ENCODE measurements around the gene ARMC6.
"Not testable (repeated sequence)": the region's sequence is repeated elsewhere in the genome, so short reads cannot be mapped to it uniquely, and the experiment has no call there.

The ARMC6 gene

GRCh38 chr19:19103167-19103566 is 69.8 kb downstream of the ARMC6 start:
- Histone ChIP-seq H3K27me3 (replicated peaks; ENCODE audit: control insufficient read depth, insufficient read depth, low read length) (no peaks in the 10 kb centered on the region), H3K4me3 (replicated peaks; ENCODE audit: low read depth, low read length) (no peak overlapping the region), H3K36me3 (ENCODE audit: control insufficient read depth, insufficient read depth, low read length) (peaks cover 8% of the 10 kb centered on the region)
- TF ChIP-seq, protein P1, sequence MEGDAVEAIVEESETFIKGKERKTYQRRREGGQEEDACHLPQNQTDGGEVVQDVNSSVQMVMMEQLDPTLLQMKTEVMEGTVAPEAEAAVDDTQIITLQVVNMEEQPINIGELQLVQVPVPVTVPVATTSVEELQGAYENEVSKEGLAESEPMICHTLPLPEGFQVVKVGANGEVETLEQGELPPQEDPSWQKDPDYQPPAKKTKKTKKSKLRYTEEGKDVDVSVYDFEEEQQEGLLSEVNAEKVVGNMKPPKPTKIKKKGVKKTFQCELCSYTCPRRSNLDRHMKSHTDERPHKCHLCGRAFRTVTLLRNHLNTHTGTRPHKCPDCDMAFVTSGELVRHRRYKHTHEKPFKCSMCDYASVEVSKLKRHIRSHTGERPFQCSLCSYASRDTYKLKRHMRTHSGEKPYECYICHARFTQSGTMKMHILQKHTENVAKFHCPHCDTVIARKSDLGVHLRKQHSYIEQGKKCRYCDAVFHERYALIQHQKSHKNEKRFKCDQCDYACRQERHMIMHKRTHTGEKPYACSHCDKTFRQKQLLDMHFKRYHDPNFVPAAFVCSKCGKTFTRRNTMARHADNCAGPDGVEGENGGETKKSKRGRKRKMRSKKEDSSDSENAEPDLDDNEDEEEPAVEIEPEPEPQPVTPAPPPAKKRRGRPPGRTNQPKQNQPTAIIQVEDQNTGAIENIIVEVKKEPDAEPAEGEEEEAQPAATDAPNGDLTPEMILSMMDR (IDR thresholded peaks at IDR 0.05; ENCODE audit: insufficient read depth, low read length, poor library complexity, severe bottlenecking) = no peak
- DNase-seq (ENCODE audit: extremely low read depth, insufficient read length) = no peak

DNA sequence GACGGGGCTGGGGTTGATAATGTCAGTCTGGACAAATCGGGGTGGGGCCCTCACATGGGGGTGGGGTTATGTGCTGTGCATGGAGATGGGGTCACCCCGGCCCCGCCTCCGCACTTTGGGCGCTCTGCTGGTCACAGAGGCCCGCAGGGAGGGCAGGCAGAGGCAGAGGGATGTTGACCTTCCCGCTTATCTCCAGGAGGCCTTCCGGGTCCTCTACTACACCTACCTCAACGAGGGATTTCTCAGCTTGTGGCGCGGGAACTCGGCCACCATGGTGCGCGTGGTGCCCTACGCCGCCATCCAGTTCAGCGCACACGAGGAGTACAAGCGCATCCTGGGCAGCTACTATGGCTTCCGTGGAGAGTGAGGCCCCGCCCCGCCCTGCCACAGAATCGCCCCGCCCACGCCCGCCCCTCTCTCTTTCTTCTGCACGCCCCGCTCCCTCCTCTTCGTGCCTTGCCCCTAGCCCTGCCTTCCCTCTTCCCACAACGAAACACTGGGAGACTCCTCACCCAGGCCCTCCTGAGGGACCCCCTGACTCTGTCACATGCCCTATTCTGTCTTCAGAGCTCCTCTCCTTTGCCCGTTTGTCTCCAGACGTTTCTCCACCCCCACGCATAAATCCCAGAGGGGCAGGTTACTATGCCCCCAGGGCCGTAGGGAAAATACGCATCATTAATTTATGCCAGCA is 72.1 kb downstream of the ARMC6 start:
- TF ChIP-seq, protein P1 (IDR thresholded peaks at IDR 0.05; ENCODE audit: insufficient read depth, low read length, poor library complexity, severe bottlenecking) = no peak
- Histone ChIP-seq H3K4me3 (replicated peaks; ENCODE audit: low read depth, low read length) (no peak overlapping the region), H3K36me3 (ENCODE audit: control insufficient read depth, insufficient read depth, low read length) (peaks cover 7% of the 10 kb centered on the region), H3K27me3 (replicated peaks; ENCODE audit: control insufficient read depth, insufficient read depth, low read length) (no peaks in the 10 kb centered on the region)
- no peak for DNase-seq (ENCODE audit: extremely low read depth, insufficient read length)

DNA sequence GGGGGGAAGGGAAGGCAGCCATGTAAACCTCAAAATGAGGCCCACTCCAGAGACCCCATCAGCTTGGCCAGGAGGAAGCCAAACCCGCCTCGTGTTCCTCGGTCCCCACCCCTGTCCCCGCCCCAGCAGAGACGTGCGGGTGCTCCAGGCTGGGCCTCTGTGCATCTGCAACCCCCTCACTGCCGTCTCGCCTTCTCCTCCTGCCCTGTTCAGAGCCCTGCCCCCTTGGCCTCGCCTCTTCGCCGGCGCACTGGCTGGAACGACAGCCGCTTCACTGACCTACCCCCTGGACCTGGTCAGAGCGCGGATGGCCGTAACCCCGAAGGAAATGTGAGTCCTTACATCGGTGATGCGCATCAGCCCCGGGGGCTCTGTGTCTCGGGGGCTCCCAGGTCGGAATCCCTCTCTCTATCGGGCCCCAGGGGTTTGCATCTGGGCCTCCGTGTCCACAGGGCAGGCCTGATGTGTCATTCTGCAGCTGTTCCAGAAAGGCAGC is 72.7 kb downstream of the ARMC6 start:
- H3K36me3 ChIP-seq (ENCODE audit: control insufficient read depth, insufficient read depth, low read length) = peaks cover 7% of the 10 kb centered on the region
- no peaks in the 10 kb centered on the region for H3K27me3 ChIP-seq (replicated peaks; ENCODE audit: control insufficient read depth, insufficient read depth, low read length)
- DNase-seq (ENCODE audit: extremely low read depth, insufficient read length) = no peak
- H3K4me3 ChIP-seq (replicated peaks; ENCODE audit: low read depth, low read length) = no peak overlapping the region
- TF ChIP-seq, protein P1 (IDR thresholded peaks at IDR 0.05; ENCODE audit: insufficient read depth, low read length, poor library complexity, severe bottlenecking) = no peak

DNA sequence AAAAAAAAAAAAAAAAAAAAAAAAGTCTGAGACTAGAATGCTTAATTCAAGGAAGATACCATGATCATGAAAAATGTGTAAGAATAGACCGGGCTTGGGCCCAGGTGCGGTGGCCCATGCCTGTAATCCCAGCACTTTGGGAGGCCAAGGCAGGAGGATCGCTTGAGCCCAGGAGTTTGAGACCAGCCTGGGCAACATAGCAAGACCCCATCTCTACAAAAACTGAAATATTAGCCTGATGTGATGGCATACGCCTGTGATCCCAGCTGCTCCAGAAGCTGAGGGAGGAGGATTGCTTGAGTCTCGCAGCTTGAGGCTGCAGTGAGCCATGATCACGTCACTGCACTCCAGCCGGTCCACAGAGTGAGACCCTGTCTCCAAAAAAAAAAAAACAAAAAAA is 73.5 kb downstream of the ARMC6 start:
- not testable (repeated sequence) for H3K36me3 ChIP-seq (ENCODE audit: control insufficient read depth, insufficient read depth, low read length); H3K27me3 ChIP-seq (replicated peaks; ENCODE audit: control insufficient read depth, insufficient read depth, low read length); H3K4me3 ChIP-seq (replicated peaks; ENCODE audit: low read depth, low read length); DNase-seq (ENCODE audit: extremely low read depth, insufficient read length)

DNA sequence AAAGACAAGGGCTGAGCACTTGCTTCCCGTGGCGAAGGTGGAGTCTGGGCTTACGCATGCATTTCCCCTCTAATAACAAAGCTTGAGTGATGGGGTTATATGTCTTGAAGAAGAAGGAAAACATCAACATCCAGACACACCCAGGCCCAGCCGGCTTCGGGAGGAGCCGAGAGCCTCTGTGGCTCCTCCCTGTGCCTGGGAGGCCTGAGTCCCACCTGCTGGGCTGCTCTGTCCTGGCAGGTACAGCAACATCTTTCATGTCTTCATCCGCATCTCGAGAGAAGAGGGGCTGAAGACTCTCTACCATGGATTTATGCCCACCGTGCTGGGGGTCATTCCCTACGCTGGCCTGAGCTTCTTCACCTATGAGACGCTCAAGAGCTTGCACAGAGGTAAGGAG is 74.3 kb downstream of the ARMC6 start:
- TF ChIP-seq, protein P1 (IDR thresholded peaks at IDR 0.05; ENCODE audit: insufficient read depth, low read length, poor library complexity, severe bottlenecking) = no peak
- Histone ChIP-seq H3K4me3 (replicated peaks; ENCODE audit: low read depth, low read length) (no peak overlapping the region), H3K36me3 (ENCODE audit: control insufficient read depth, insufficient read depth, low read length) (peaks cover 5% of the 10 kb centered on the region), H3K27me3 (replicated peaks; ENCODE audit: control insufficient read depth, insufficient read depth, low read length) (no peaks in the 10 kb centered on the region)
- no peak for DNase-seq (ENCODE audit: extremely low read depth, insufficient read length)

Data from GM06990 (cell line).